SU-DHL-6 (cell line): Measurements from ENCODE around the gene AQP1.

Source experiments
- H2AFZ ChIP-seq: fragments of 200-600 bp; sonication (generic); 2 replicates; pipeline ENCODE4 v1.6.1; 2014; ENCODE audit warnings: low read depth, mild to moderate bottlenecking, moderate library complexity, mixed read lengths, antibody characterized with exemption, low read length; ENCODE audit not compliant: severe bottlenecking
- H3F3A ChIP-seq: fragments of 200-600 bp; shearing (Covaris generic); 2 replicates; pipeline ENCODE4 v1.6.0; 2016; ENCODE audit warnings: antibody characterized with exemption, mild to moderate bottlenecking; ENCODE audit not compliant: insufficient read depth
- H3K27ac ChIP-seq: fragments of 200-600 bp; sonication (generic); 2 replicates; pipeline ENCODE4 v1.5.1; 2016; ENCODE audit warnings: low read depth, mild to moderate bottlenecking, low read length, moderate library complexity, mixed read lengths
- H3K27me3 ChIP-seq: fragments of 200-600 bp; sonication (generic), shearing (Covaris generic); 2 replicates; pipeline ENCODE4 v1.6.0; 2014; ENCODE audit warnings: mild to moderate bottlenecking, low read length
- H3K36me3 ChIP-seq: fragments of 200-600 bp; sonication (generic); 2 replicates; pipeline ENCODE4 v1.6.1; 2014; ENCODE audit warnings: mild to moderate bottlenecking, low read length, mixed read lengths
- H3K4me2 ChIP-seq: fragments of 300-600, 200-600 bp; shearing (Covaris generic), sonication (generic); 2 replicates; pipeline ENCODE4 v1.6.0; 2014; ENCODE audit warnings: low read length, low read depth, mild to moderate bottlenecking; ENCODE audit not compliant: poor library complexity, severe bottlenecking
- H3K4me3 ChIP-seq: fragments of 200-600 bp; sonication (generic); 2 replicates; pipeline ENCODE4 v1.5.1; 2014; ENCODE audit warnings: antibody characterized with exemption, low read length, mild to moderate bottlenecking, mixed read lengths; ENCODE audit not compliant: insufficient read depth, poor library complexity, severe bottlenecking
- H3K79me2 ChIP-seq: fragments of 200-600 bp; sonication (generic); 2 replicates; pipeline ENCODE4 v1.6.1; 2014; ENCODE audit warnings: mild to moderate bottlenecking, low read length, moderate library complexity; ENCODE audit not compliant: insufficient read depth
- H3K9ac ChIP-seq: fragments of 200-600 bp; sonication (generic); 2 replicates; pipeline ENCODE4 v1.7.0; 2014; ENCODE audit warnings: mild to moderate bottlenecking, low read length
- H3K9me2 ChIP-seq: fragments of 200-600 bp; sonication (generic); replicated peaks from 2 replicates; pipeline ENCODE4 v1.6.1; 2014; ENCODE audit warnings: low read length; ENCODE audit not compliant: insufficient read depth
- H3K9me3 ChIP-seq: fragments of 200-600 bp; sonication (generic); 2 replicates; pipeline ENCODE4 v1.6.1; 2014; ENCODE audit warnings: low read length, mixed read lengths; ENCODE audit not compliant: insufficient read depth
- H4K20me1 ChIP-seq: fragments of 200-600 bp; sonication (generic); 2 replicates; pipeline ENCODE4 v1.6.1; 2014; ENCODE audit warnings: low read depth, mild to moderate bottlenecking, antibody characterized with exemption, low read length, moderate library complexity, mixed read lengths
- CTCF ChIP-seq: fragments of 200-600 bp; sonication (generic); IDR thresholded peaks from one replicate; pipeline ENCODE4 v1.5.1; 2017; ENCODE audit warnings: antibody characterized with exemption, mild to moderate bottlenecking, low read length, moderate library complexity; ENCODE audit not compliant: insufficient read depth, poor library complexity, severe bottlenecking
- EZH2phosphoT487 ChIP-seq: fragments of 200-600 bp; sonication (generic), shearing (Covaris generic); conservative IDR thresholded peaks from 2 replicates; pipeline ENCODE4 v1.6.1; 2018; ENCODE audit warnings: mild to moderate bottlenecking, antibody characterized with exemption, low read length, moderate library complexity, mixed read lengths

AQP1 gene

DNA sequence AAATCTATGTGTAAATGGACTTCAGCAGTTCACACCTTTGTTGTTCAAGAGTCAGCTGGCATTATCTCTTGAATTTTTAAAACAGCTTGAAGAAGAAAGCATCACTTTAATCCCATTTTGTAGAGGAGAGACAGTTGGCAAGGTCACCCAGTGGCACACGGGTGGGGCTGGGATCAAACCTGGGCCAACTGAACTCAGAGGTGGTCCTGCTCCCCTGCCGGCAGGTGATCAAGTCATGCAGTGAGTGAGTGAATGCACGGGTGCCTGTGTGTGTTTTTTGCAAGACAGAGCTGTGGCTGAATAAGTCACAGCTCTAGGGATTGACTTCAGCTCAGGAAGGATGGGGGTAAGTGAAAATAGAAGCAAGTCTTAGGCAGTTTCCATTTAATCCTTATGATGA is 61.6 kb downstream of the AQP1 start:
- Histone ChIP-seq H4K20me1 (no peaks in the 10 kb centered on the region), H3F3A (no peaks in the 10 kb centered on the region), H3K4me3 (no peak overlapping the region), H2AFZ (no peak overlapping the region), H3K4me2 (no peak overlapping the region), H3K27ac (no peak overlapping the region), H3K36me3 (no peaks in the 10 kb centered on the region), H3K79me2 (no peaks in the 10 kb centered on the region), H3K9ac (no peak overlapping the region), H3K9me3 (no peaks in the 10 kb centered on the region), H3K9me2 (no peaks in the 10 kb centered on the region), H3K27me3 (no peaks in the 10 kb centered on the region)
- TF ChIP-seq CTCF (no peak), EZH2phosphoT487 (no peak)

GRCh38 chr7:30973791-30974604 is 62.3 kb downstream of the AQP1 start:
- Histone ChIP-seq H2AFZ (peak overlapping the region; percentile 25), H3K9ac (peak overlapping the region; percentile 14; the same call in 1 of the 2 replicates), H4K20me1 (no peaks in the 10 kb centered on the region), H3K9me3 (no peaks in the 10 kb centered on the region), H3K4me3 (no peak overlapping the region), H3K79me2 (no peaks in the 10 kb centered on the region), H3K27ac (no peak overlapping the region), H3K27me3 (no peaks in the 10 kb centered on the region), H3K4me2 (no peak overlapping the region), H3F3A (no peaks in the 10 kb centered on the region), H3K36me3 (no peaks in the 10 kb centered on the region), H3K9me2 (no peaks in the 10 kb centered on the region)
- no peak for TF ChIP-seq EZH2phosphoT487
- TF ChIP-seq CTCF = no peak

GRCh38 chr7:30974605-30975255 is 63.1 kb downstream of the AQP1 start:
- Histone ChIP-seq H4K20me1 (no peaks in the 10 kb centered on the region), H3K4me2 (no peak overlapping the region), H3K9me3 (no peaks in the 10 kb centered on the region), H3F3A (no peaks in the 10 kb centered on the region), H2AFZ (peak overlapping the region; percentile 35), H3K9me2 (no peaks in the 10 kb centered on the region), H3K36me3 (no peaks in the 10 kb centered on the region), H3K9ac (peak overlapping the region; percentile 14; the same call in 1 of the 2 replicates), H3K27ac (peak overlapping the region; percentile 13; the same call in 1 of the 2 replicates), H3K79me2 (no peaks in the 10 kb centered on the region), H3K27me3 (no peaks in the 10 kb centered on the region), H3K4me3 (no peak overlapping the region)
- TF ChIP-seq CTCF = peak; percentile 87
- TF ChIP-seq EZH2phosphoT487 = no peak
